ENCODE results near the gene CLDN5. TPM values are rescaled to one million over a fixed set of nuclear protein-coding genes. Genes with fewer than 3 reads are reported as not detected.

The CLDN5 gene
- total RNA-seq, 1 donor from 2014 or later = not detected

- Mint-ChIP-seq H3K4me1 (ENCODE audit: unreplicated experiment) (no peaks in the 10 kb centered on the region), H3K36me3 (ENCODE audit: unreplicated experiment) (peaks cover 14% of the 10 kb centered on the region), H3K27ac (ENCODE audit: unreplicated experiment) (no peak overlapping the region), H3K4me3 (ENCODE audit: unreplicated experiment) (no peak overlapping the region), H3K27me3 (ENCODE audit: unreplicated experiment) (no peaks in the 10 kb centered on the region), H3K9me3 (ENCODE audit: unreplicated experiment) (peaks cover 9% of the 10 kb centered on the region)
- DNase-seq (ENCODE audit: extremely low spot score, unreplicated experiment) = no peak
- TF ChIP-seq CTCF (IDR thresholded peaks at IDR 0.05) = no peak
Observed at GRCh38 chr22:19514831-19515565, 9.2 kb downstream of the CLDN5 start.

DNA sequence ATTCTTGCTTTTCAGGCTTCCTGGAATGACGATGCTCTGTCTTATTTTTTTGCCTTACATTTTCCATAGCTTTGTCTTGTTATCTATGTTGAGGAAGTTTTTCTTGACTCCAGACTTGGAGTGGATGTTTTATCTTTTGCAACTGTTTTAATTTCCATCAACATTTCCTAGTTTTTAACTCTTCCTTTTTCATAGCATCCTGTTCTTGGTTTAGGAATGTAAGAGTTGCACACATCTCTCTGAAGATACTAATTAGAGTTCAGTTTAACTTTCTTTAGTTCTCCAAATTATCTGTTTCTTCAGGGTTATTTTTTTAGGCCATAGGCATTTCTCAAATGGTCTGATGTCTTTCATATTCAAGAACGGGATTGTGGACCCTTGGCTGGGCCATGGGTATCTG is 10.4 kb downstream of the CLDN5 start:
- peaks cover 14% of the 10 kb centered on the region for H3K36me3 Mint-ChIP-seq (ENCODE audit: unreplicated experiment)
- H3K4me3 Mint-ChIP-seq (ENCODE audit: unreplicated experiment) = no peak overlapping the region
- peaks cover 9% of the 10 kb centered on the region for H3K9me3 Mint-ChIP-seq (ENCODE audit: unreplicated experiment)
- DNase-seq (ENCODE audit: extremely low spot score, unreplicated experiment) = no peak
- no peak for TF ChIP-seq CTCF (IDR thresholded peaks at IDR 0.05)
- no peaks in the 10 kb centered on the region for H3K4me1 Mint-ChIP-seq (ENCODE audit: unreplicated experiment)
- no peaks in the 10 kb centered on the region for H3K27me3 Mint-ChIP-seq (ENCODE audit: unreplicated experiment)
- H3K27ac Mint-ChIP-seq (ENCODE audit: unreplicated experiment) = no peak overlapping the region

DNA sequence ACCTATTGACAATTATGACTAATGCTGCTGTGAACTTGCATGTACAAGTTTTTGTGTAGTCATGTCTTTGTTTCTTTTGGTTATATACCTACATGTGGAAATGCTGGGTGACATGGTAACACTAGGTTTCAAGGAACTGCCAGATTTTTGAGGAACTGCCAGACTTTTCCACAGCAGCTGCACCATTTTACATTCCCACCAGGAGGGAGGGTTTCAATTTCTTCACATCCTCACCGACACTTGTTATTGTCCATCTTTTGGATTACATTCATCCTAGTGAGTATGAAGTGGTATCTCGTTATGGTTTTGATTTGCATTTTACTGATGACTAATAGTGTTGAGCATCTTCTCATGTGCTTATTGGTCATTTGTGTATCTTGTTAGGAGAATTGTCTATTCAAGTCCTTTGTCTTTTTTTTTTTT is 13.3 kb downstream of the CLDN5 start:
- no peaks in the 10 kb centered on the region for H3K27me3 Mint-ChIP-seq (ENCODE audit: unreplicated experiment)
- no peak for DNase-seq (ENCODE audit: extremely low spot score, unreplicated experiment)
- H3K27ac Mint-ChIP-seq (ENCODE audit: unreplicated experiment) = no peak overlapping the region
- no peak for TF ChIP-seq CTCF (IDR thresholded peaks at IDR 0.05)
- H3K36me3 Mint-ChIP-seq (ENCODE audit: unreplicated experiment) = peaks cover 14% of the 10 kb centered on the region
- H3K4me1 Mint-ChIP-seq (ENCODE audit: unreplicated experiment) = no peaks in the 10 kb centered on the region
- no peak overlapping the region for H3K4me3 Mint-ChIP-seq (ENCODE audit: unreplicated experiment)
- peaks cover 9% of the 10 kb centered on the region for H3K9me3 Mint-ChIP-seq (ENCODE audit: unreplicated experiment)

GRCh38 chr22:19509923-19510322 is 14.3 kb downstream of the CLDN5 start:
- no peaks in the 10 kb centered on the region for H3K27me3 Mint-ChIP-seq (ENCODE audit: unreplicated experiment)
- TF ChIP-seq CTCF (IDR thresholded peaks at IDR 0.05) = no peak
- H3K27ac Mint-ChIP-seq (ENCODE audit: unreplicated experiment) = no peak overlapping the region

GRCh38 chr22:19509191-19509590 is 15.0 kb downstream of the CLDN5 start:
- Mint-ChIP-seq H3K27me3 (ENCODE audit: unreplicated experiment) (no peaks in the 10 kb centered on the region), H3K4me1 (ENCODE audit: unreplicated experiment) (no peaks in the 10 kb centered on the region), H3K36me3 (ENCODE audit: unreplicated experiment) (peaks cover 14% of the 10 kb centered on the region), H3K27ac (ENCODE audit: unreplicated experiment) (no peak overlapping the region), H3K9me3 (ENCODE audit: unreplicated experiment) (peaks cover 9% of the 10 kb centered on the region), H3K4me3 (ENCODE audit: unreplicated experiment) (no peak overlapping the region)
- no peak for TF ChIP-seq CTCF (IDR thresholded peaks at IDR 0.05)
- no peak for DNase-seq (ENCODE audit: extremely low spot score, unreplicated experiment)

More at GRCh38 chr22:19509923-19510322, 14.3 kb downstream of the CLDN5 start:
- Mint-ChIP-seq H3K9me3 (ENCODE audit: unreplicated experiment) (peaks cover 9% of the 10 kb centered on the region), H3K4me1 (ENCODE audit: unreplicated experiment) (no peaks in the 10 kb centered on the region), H3K4me3 (ENCODE audit: unreplicated experiment) (no peak overlapping the region), H3K36me3 (ENCODE audit: unreplicated experiment) (peaks cover 14% of the 10 kb centered on the region)
- DNase-seq (ENCODE audit: extremely low spot score, unreplicated experiment) = no peak

Measured in osteocyte (in vitro differentiated cells).